Endothelial cell of umbilical vein (primary cell): Measurements from ENCODE around the gene ANKRD33B. TPM values are rescaled to one million over a fixed set of nuclear protein-coding genes. Genes with fewer than 3 reads are reported as not detected.

Source experiments
- BruUV-seq: library from RNA; stranded (reverse); fragments of 400-500 nt; replicated peaks from 2 replicates; lab custom pipeline; 2021; lab: Mats Ljungman, UMichigan
- CTCF ChIA-PET: fragments of 300-600, 350-600 bp; sonication (Branson Sonifier 250); formaldehyde crosslinking; loops from one replicate; lab custom pipeline; 2021; ENCODE audit warnings: antibody characterized with exemption, inconsistent platforms; lab: Charles Lee
- POLR2A ChIA-PET: fragments of 300-600, 350-600 bp; sonication (Branson Sonifier 250); formaldehyde crosslinking; loops from one replicate; lab custom pipeline; 2021; ENCODE audit warnings: antibody characterized with exemption, inconsistent platforms; lab: Charles Lee
- DNase-seq: peaks from one replicate; pipeline ENCODE4 v3.0.0-alpha.2; 2011; ENCODE audit warnings: low read depth, low spot score
- FAIRE-seq: peaks from 2 replicates; lab custom pipeline; 2011; peaks lifted over from hg19 to GRCh38; lab: Jason Lieb, UNC
- H2AFZ ChIP-seq: 2 replicates; pipeline ENCODE4 v1.6.0; 2012; ENCODE audit warnings: low read depth, low read length, control low read depth, inconsistent platforms
- H3K27ac ChIP-seq: 2 replicates; pipeline ENCODE4 v1.5.1; 2011; ENCODE audit warnings: low read depth, mild to moderate bottlenecking, control low read depth, low read length, moderate library complexity; ENCODE audit not compliant: insufficient read depth
- H3K27me3 ChIP-seq, 2 experiments: 2 replicates each; pipeline versions ENCODE4 v1.6.0 to v1.6.1; 2011; ENCODE audit warnings: low read length in 2 of 2, mixed read lengths in 1 of 2; ENCODE audit not compliant: control insufficient read depth in 2 of 2, insufficient read depth in 2 of 2
- H3K36me3 ChIP-seq, 2 experiments: 2 replicates in 1 of 2; 3 replicates in 1 of 2; pipeline ENCODE4 v1.5.1; 2011; ENCODE audit warnings: low read length in 2 of 2, mild to moderate bottlenecking in 1 of 2, moderate library complexity in 1 of 2; ENCODE audit not compliant: control insufficient read depth in 2 of 2, insufficient read depth in 2 of 2; ENCODE audit errors: extremely low read depth in 1 of 2
- H3K4me1 ChIP-seq: 3 replicates; pipeline ENCODE4 v1.5.1; 2011; ENCODE audit warnings: mild to moderate bottlenecking, low read length; ENCODE audit not compliant: control insufficient read depth, insufficient read depth; ENCODE audit errors: extremely low read depth
- H3K4me2 ChIP-seq: 2 replicates; pipeline ENCODE4 v1.6.1; 2011; ENCODE audit warnings: low read length, control low read depth, mixed read lengths; ENCODE audit not compliant: insufficient read depth
- H3K4me3 ChIP-seq, 3 experiments: fragments of 200-600 bp in 1 of 3; sonication (generic), shearing (Covaris generic) in 1 of 3; replicated peaks in 1 of 3; 2 replicates each; pipeline ENCODE4 v1.5.1; 2011 to 2016; ENCODE audit warnings: control low read depth in 3 of 3, low read length in 3 of 3, mild to moderate bottlenecking in 2 of 3, inconsistent platforms in 1 of 3, low read depth in 1 of 3, moderate library complexity in 1 of 3; ENCODE audit not compliant: insufficient read depth in 1 of 3
- H3K79me2 ChIP-seq: 2 replicates; pipeline ENCODE4 v1.6.0; 2012; ENCODE audit warnings: low read length, inconsistent platforms; ENCODE audit not compliant: control insufficient read depth, insufficient read depth
- H3K9ac ChIP-seq: replicated peaks from 2 replicates; pipeline ENCODE3; 2011; ENCODE audit warnings: low read length, control low read depth; ENCODE audit not compliant: insufficient read depth; ENCODE audit errors: extremely low read depth
- H3K9me1 ChIP-seq: replicated peaks from 3 replicates; pipeline ENCODE4 v1.6.0; 2011; ENCODE audit warnings: mild to moderate bottlenecking, low read length; ENCODE audit not compliant: control insufficient read depth, insufficient read depth; ENCODE audit errors: extremely low read depth
- H3K9me3 ChIP-seq: replicated peaks from 2 replicates; pipeline ENCODE4 v1.5.1; 2012; ENCODE audit warnings: low read length, inconsistent platforms; ENCODE audit not compliant: control insufficient read depth, insufficient read depth
- H4K20me1 ChIP-seq: replicated peaks from 2 replicates; pipeline ENCODE3; 2011; ENCODE audit warnings: mild to moderate bottlenecking, low read length; ENCODE audit not compliant: control insufficient read depth, insufficient read depth; ENCODE audit errors: extremely low read depth
- EZH2 ChIP-seq: IDR thresholded peaks from 2 replicates; pipeline ENCODE4 v1.6.1; 2012; ENCODE audit warnings: borderline replicate concordance, low read depth, mild to moderate bottlenecking, moderate library complexity, low read length, inconsistent platforms; ENCODE audit not compliant: severe bottlenecking
- FOS ChIP-seq: IDR thresholded peaks from 2 replicates; pipeline ENCODE4 v1.6.1; 2011; ENCODE audit warnings: mild to moderate bottlenecking, low read length, moderate library complexity, borderline replicate concordance; ENCODE audit not compliant: insufficient read depth
- MYC ChIP-seq: IDR thresholded peaks from one replicate; pipeline ENCODE4 v1.6.1; 2011; ENCODE audit warnings: mild to moderate bottlenecking, low read depth, low read length
- POLR2A ChIP-seq: IDR thresholded peaks from 2 replicates; pipeline ENCODE4 v1.6.1; 2012; ENCODE audit warnings: low read depth, mild to moderate bottlenecking, control low read depth, low read length
- POLR2AphosphoS5 ChIP-seq: IDR thresholded peaks from 2 replicates; pipeline ENCODE4 v1.6.1; 2012; ENCODE audit warnings: low read depth, mild to moderate bottlenecking, control low read depth, low read length, moderate library complexity; ENCODE audit not compliant: insufficient read depth
- dilution Hi-C: fragments of 300-500 bp; cut with MboI; formaldehyde crosslinking; loops from one replicate; pipeline ENCODE4 v1.15.0; 2019; ENCODE audit warnings: low sequenced_read_pairs; ENCODE audit not compliant: extremely low pct_ligation_motif_present
- intact Hi-C: fragments of 100-400 bp; cut with micrococcal nuclease; formaldehyde crosslinking; loops from one replicate; pipeline ENCODE4 v1.10.0; 2022
- polyA plus RNA-seq, 4 experiments: library from polyadenylated mRNA; depleted of rRNA in 3 of 4; stranded (reverse) in 3 of 4; unstranded in 1 of 4; fragments of >200 nt; gene quantifications; 2 replicates each; pipeline versions ENCODE4 v1.2.1 to v1.2.3, GENCODE V29; 2011 to 2012; ENCODE audit warnings: missing spikeins in 1 of 4
- total RNA-seq: library from RNA; stranded (reverse); gene quantifications from 2 replicates; pipeline ENCODE4 v1.2.3, GENCODE V29; 2021
- TF ChIP-seq, protein P1 (sequence below): IDR thresholded peaks from 2 replicates; pipeline ENCODE4 v1.6.1; 2011; ENCODE audit not compliant: insufficient read depth, insufficient read length
- TF ChIP-seq, protein P2 (sequence below), 2 donors: IDR thresholded peaks; 1 replicate in 1 of 2; 2 replicates in 1 of 2; pipeline ENCODE4 v1.5.1; 2011; ENCODE audit warnings: low read length in 2 of 2, mild to moderate bottlenecking in 2 of 2, moderate library complexity in 2 of 2, control low read depth in 1 of 2, inconsistent platforms in 1 of 2, low read depth in 1 of 2; ENCODE audit not compliant: insufficient read depth in 1 of 2; ENCODE audit errors: extremely low read depth in 1 of 2

ANKRD33B gene
- total and polyA plus RNA-seq, 2 donors (not counting 3 experiments of a cell fraction or from before 2014, with no cell fraction given): 2.4 to 5.4 TPM

DNA sequence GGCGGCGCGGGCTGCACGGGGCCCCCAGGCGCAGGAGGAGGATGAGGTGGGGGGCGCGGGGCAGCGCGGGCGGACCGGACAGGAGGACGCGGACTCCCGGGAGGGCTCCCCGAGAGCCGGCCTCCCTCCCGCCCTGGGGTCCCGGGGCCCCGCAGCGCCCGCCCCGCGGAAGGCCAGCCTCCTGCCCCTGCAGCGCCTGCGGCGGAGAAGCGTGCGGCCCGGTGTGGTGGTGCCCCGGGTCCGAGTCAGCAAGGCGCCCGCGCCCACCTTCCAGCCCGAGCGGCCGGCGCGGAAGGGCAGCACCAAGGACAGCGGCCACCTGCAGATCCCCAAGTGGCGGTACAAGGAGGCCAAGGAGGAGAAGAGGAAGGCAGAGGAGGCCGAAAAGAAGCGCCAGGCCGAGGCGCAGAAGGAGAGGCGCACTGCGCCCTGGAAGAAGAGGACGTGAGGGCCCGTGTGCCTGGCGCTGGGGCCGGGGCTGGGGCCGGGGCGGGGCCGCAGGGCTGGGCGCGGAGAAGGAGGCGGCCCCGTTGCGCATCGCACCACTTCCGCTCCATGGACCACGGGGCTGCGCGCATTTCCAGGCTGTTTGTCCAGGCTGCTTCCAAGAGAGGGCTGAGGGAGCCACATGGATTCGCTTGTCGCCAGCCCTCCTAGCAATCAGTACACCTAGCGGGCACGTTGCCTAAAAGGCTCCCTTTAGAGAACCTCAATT is 86.0 kb downstream of the ANKRD33B start:
- intact Hi-C loops (no loop called here), dilution Hi-C loops (no loop called here)
- H3K27ac ChIP-seq: no peak overlapping the region
- H3K4me2 ChIP-seq: no peak overlapping the region
- FAIRE-seq (no peak), DNase-seq (no peak)
- H3K27me3 ChIP-seq: no peaks in the 10 kb centered on the region
- H3K79me2 ChIP-seq: no peaks in the 10 kb centered on the region
- H3K9me1 ChIP-seq: no peaks in the 10 kb centered on the region
- H2AFZ ChIP-seq: no peak overlapping the region
- ChIA-PET CTCF (no interaction called here), POLR2A (no interaction called here)
- no peaks in the 10 kb centered on the region for H4K20me1 ChIP-seq
- H3K36me3 ChIP-seq: no peaks in the 10 kb centered on the region
- H3K9me3 ChIP-seq: no peaks in the 10 kb centered on the region
- BruUV-seq: no TSS peak
- no peak overlapping the region for H3K4me3 ChIP-seq
- peaks cover 3% of the 10 kb centered on the region for H3K4me1 ChIP-seq
- TF ChIP-seq, protein P1, sequence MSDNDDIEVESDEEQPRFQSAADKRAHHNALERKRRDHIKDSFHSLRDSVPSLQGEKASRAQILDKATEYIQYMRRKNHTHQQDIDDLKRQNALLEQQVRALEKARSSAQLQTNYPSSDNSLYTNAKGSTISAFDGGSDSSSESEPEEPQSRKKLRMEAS: no peak
- no peak for TF ChIP-seq FOS
- TF ChIP-seq POLR2A: no peak
- no peak for TF ChIP-seq EZH2
- TF ChIP-seq MYC: no peak
- TF ChIP-seq, protein P2, sequence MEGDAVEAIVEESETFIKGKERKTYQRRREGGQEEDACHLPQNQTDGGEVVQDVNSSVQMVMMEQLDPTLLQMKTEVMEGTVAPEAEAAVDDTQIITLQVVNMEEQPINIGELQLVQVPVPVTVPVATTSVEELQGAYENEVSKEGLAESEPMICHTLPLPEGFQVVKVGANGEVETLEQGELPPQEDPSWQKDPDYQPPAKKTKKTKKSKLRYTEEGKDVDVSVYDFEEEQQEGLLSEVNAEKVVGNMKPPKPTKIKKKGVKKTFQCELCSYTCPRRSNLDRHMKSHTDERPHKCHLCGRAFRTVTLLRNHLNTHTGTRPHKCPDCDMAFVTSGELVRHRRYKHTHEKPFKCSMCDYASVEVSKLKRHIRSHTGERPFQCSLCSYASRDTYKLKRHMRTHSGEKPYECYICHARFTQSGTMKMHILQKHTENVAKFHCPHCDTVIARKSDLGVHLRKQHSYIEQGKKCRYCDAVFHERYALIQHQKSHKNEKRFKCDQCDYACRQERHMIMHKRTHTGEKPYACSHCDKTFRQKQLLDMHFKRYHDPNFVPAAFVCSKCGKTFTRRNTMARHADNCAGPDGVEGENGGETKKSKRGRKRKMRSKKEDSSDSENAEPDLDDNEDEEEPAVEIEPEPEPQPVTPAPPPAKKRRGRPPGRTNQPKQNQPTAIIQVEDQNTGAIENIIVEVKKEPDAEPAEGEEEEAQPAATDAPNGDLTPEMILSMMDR (IDR thresholded peaks at IDR 0.05; ENCODE audit: extremely low read depth in 1 of 2, insufficient read depth in 1 of 2, low read depth in 1 of 2, low read length in 2 of 2): no peak
- no peak for TF ChIP-seq POLR2AphosphoS5
- no peak overlapping the region for H3K9ac ChIP-seq
